Kidney epithelial cell (primary cell): ENCODE data around the gene TRIP13. TPM values are rescaled to one million over a fixed set of nuclear protein-coding genes. Genes with fewer than 3 reads are reported as not detected.

Experiments used
- DNase-seq: peaks from one replicate; pipeline ENCODE4 v3.0.0-alpha.2; 2010; ENCODE audit warnings: low read depth
- H3K27me3 ChIP-seq: 2 replicates; pipeline ENCODE4 v1.6.0; 2011; ENCODE audit warnings: low read length; ENCODE audit not compliant: control insufficient read depth, insufficient read depth
- H3K36me3 ChIP-seq: 2 replicates; pipeline ENCODE4 v1.5.1; 2011; ENCODE audit warnings: low read length; ENCODE audit not compliant: control insufficient read depth, insufficient read depth
- H3K4me3 ChIP-seq: 2 replicates; pipeline ENCODE4 v1.5.1; 2011; ENCODE audit warnings: low read depth, mild to moderate bottlenecking, control low read depth, low read length
- total RNA-seq: library from RNA; depleted of rRNA; stranded (reverse); fragments of >200 nt; gene quantifications from 2 replicates; pipeline ENCODE4 v1.2.3, GENCODE V29; 2015
- TF ChIP-seq, protein P1 (sequence below): IDR thresholded peaks from 2 replicates; pipeline ENCODE4 v1.5.1; 2011; ENCODE audit warnings: mild to moderate bottlenecking, moderate library complexity, low read length, control low read depth, inconsistent platforms; ENCODE audit not compliant: insufficient read depth, poor library complexity, severe bottlenecking

Gene TRIP13
- total RNA-seq, 1 donor from 2014 or later = 7.4 TPM

DNA sequence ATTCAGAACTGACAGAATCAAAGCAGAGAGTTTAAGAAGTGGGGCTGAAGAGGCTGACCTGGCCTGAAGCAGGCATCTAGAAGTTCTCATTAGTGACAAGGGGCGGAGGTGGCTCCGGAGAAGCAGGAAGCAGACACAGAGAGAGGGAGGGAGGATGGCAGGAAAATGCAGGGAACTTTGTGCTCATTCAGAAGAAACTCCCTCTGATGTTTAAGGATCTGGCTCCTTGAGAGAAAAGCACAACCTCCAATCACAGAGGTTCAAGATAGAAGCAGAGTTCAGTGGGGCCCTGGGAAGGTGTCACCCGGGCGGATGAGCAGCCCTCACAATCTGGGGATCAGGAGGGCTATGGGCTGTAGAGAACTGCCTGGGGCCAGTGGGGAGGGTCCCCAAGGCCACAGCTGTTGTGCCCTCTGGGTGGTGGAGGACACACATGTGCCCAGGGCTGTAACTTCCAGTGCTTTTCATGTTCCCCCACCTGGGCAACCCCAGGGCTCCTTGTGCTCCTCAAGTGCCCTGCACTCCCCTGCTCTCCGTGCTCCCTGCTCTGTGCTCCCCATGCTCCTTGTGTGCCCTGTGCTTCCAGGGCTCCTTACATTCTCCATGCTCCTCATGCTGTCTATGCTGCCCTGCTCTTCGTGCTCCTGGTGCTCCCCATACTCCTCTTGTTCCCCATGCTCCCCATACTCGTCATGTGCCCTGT is 51.4 kb downstream of the TRIP13 start:
- Histone ChIP-seq H3K27me3 (peaks cover 46% of the 10 kb centered on the region), H3K36me3 (no peaks in the 10 kb centered on the region), H3K4me3 (no peak overlapping the region)
- DNase-seq = no peak
- TF ChIP-seq, protein P1, sequence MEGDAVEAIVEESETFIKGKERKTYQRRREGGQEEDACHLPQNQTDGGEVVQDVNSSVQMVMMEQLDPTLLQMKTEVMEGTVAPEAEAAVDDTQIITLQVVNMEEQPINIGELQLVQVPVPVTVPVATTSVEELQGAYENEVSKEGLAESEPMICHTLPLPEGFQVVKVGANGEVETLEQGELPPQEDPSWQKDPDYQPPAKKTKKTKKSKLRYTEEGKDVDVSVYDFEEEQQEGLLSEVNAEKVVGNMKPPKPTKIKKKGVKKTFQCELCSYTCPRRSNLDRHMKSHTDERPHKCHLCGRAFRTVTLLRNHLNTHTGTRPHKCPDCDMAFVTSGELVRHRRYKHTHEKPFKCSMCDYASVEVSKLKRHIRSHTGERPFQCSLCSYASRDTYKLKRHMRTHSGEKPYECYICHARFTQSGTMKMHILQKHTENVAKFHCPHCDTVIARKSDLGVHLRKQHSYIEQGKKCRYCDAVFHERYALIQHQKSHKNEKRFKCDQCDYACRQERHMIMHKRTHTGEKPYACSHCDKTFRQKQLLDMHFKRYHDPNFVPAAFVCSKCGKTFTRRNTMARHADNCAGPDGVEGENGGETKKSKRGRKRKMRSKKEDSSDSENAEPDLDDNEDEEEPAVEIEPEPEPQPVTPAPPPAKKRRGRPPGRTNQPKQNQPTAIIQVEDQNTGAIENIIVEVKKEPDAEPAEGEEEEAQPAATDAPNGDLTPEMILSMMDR = no peak

DNA sequence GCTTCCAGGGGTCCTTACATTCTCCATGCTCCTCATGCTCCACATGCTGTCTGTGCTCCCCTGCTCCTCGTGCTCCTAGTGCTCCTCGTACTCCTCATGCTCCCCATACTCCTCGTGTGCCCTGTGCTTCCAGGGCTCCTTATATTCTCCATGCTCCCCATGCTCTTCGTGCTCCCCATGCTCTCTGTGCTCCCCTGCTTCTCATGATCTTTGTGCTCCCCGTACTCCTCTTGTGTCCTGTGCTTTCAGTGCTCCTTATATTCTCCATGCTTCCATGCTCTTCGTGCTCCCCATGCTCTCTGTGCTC is 51.9 kb downstream of the TRIP13 start:
- TF ChIP-seq, protein P1 = no peak
- Histone ChIP-seq H3K4me3 (no peak overlapping the region), H3K27me3 (peaks cover 44% of the 10 kb centered on the region), H3K36me3 (no peaks in the 10 kb centered on the region)
- DNase-seq = no peak

DNA sequence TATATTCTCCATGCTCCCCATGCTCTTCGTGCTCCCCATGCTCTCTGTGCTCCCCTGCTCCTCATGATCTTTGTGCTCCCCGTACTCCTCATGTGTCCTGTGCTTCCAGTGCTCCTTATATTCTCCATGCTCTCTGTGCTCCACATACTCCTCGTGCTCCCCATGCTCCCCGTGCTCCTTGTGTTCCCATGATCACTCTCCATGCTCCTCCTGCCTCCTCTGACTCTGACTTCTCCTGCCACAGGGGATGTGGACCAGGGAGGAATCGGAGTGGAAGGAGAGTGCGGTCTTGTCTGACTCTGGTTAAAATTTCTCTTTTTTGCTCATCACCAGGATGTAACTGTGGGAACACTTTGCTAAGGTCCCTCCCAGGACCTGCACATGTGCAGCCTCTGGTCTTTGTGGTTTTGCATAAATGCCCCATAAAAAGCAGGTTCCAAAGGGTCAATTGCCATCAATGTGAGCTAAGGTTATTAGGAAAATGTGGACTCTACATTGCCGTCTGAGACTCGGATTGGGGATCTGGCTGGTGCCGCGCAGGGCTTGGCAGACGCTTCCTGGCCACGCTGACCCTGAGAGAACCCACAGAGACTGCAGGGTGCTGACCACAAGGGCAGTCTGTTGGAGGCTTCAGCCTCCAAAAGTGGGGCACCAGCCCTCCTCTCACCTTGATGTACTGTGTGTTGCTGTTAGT is 52.5 kb downstream of the TRIP13 start:
- Histone ChIP-seq H3K27me3 (peaks cover 44% of the 10 kb centered on the region), H3K36me3 (no peaks in the 10 kb centered on the region), H3K4me3 (no peak overlapping the region)
- DNase-seq = no peak
- TF ChIP-seq, protein P1 = no peak

DNA sequence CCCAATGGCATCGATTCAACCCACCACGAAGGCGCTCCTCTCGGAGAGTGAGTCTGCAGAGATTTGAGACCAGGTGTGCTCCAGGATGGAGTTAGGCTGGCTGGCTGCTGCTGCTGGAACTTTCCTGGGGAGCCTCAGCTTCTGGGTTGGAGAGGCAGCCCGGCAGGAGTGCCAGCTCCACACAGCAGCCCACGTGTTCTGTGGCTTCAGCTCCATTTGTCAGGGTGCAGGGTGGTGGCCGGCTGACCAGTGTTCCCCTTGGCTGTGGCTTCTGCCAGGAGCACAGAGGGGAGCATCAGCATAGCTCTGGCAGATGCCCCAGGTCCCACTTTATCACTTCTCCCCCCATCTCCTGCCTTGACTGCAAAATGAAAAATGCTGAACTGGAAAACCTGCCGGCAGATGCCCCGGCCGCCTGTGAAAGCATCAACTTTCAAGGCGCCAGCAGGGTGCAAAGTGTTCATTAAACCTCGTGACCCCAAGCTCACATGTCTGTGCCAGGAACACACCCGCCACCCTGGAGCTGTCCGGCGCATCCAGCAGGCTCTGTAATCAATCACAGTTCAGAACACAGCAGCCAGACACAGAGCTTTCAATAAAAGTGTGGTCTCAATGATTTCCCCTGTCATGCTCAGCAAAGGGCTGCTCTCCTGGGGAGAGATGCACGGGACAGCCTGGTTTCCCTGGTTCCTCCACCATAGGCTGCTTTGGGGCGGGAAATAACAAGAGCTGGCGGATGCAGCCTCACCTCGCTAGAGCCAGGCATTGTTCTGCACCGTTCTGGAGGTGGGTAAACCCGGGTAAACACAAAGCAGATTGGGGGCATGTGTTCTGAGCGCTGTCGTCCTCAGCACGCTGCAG is 53.2 kb downstream of the TRIP13 start:
- Histone ChIP-seq H3K4me3 (no peak overlapping the region), H3K27me3 (peaks cover 44% of the 10 kb centered on the region), H3K36me3 (no peaks in the 10 kb centered on the region)
- TF ChIP-seq, protein P1 = no peak
- DNase-seq = no peak

DNA sequence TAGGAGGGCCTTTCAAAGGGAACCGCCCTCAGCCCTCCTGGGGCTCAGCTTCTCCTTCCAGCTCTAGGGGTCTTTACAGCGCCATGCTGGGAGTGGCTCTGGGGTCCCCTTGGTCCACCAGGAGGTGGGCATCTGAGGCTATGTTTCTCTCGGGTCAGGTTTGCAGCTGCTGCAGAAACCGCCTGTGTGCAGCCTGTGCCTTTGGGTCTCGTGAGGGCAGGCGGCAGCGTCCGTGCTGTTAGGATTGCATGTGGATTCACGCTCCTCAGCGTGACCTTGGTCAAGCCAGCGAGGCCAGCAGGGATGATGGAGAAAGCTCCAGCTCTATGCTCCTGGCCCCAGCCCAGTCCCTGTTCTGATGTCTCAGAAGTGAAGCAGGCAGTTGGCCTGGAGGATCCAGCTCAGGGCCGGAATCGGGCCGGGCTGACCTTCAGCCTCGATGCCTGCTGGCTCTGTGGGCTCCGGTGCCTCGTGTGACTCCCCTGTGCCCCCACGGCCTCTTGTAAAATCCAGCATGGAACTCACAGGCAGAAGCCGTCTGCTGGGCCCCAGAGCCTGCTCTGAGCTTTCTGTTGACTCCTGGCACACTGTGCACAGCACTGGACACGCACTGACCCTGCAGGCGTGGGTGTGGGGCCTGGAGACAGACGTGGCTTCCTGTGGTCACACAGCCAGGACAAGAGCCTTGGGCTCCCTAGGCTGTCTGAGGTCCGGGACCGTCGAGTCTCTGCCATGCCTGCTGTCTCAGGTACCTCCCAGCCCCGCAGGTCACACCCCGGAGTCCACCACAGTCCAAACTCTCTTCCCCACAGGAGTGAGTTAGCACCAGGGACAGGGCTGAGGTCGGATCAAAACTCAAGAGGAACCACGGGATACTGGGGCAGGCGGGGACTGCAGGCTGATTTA is 54.3 kb downstream of the TRIP13 start:
- no peaks in the 10 kb centered on the region for H3K36me3 ChIP-seq
- TF ChIP-seq, protein P1 = no peak
- no peak overlapping the region for H3K4me3 ChIP-seq
- peaks cover 45% of the 10 kb centered on the region for H3K27me3 ChIP-seq
- DNase-seq = no peak
